DLD1 (cell line): ENCODE measurements around the gene ZNF33B.
"Not testable (repeated sequence)": the region's sequence is repeated elsewhere in the genome, so short reads cannot be mapped to it uniquely, and the experiment has no call there.

Experiments used
- in situ Hi-C: cut with HindIII; loops from 2 replicates; pipeline ENCODE4 v1.10.0; 2017; ENCODE audit warnings: low sequenced_read_pairs

ZNF33B gene

DNA sequence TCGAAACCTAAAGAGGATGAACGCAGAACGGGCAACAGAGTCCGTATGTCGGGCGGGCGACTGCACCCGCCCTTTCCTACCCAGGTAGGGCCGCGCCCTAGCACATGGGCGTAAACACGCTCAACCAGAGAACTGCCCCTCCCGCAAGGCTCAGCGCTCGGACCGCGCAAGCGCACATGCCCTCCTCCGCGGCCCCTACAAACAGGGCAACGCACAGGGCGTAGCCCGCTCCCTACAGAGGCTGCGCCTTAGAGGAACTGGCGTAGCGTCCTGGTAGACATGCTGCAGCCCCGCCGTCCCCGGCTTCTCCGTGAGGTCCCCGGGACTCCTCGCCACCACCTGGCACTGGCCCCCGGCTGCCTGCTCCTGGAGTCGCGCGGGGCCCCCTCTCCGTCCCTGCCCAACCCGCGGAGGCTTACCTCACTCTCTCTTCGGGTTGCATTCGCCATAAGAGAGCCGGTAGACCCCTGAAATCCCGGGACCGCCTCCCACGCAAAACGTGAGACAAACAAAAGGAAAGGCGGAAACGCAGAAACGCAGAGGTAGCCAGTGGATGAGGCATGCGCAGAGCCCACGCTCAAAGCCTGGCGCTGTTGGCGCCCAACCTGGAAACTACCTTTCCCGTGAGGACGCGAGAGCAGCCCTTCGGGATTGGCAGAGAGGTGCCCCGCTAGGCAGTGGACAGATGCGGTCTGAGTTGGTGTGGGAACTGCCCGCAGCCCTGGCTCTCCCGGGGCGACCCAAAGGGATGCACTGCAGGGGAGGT, at the start of gene ZNF33B:
TSS of gene ZNF33B (minus strand) at position 516 of the 766 bp plus-strand sequence. CDS start 1,642 bp downstream, outside the sequence.
- in situ Hi-C loops, result no loop called here

GRCh38 chr10:42684517-42684916, 46.1 kb upstream of the ZNF33B start:
- in situ Hi-C loops, result no loop called here

DNA sequence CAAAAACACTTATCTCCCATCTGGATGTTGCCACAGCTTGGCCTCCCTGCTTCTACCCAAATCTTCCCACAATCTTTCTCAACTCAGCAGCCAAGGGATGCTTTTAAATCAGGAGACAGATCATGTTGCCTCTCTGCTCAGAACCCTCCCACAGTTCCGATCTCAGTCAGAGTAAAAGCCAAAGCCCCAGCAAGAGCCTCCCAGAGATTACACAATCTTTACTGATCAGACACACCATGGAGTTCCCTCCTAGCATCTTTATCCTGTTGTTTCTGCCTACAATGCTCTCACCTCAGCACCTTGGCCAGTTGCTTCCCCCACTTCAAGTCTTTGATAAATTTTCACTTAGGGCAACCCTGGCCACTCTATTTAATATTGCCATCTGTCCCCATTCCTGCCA, 41.9 kb upstream of the ZNF33B start:
- in situ Hi-C loops, result no loop called here

DNA sequence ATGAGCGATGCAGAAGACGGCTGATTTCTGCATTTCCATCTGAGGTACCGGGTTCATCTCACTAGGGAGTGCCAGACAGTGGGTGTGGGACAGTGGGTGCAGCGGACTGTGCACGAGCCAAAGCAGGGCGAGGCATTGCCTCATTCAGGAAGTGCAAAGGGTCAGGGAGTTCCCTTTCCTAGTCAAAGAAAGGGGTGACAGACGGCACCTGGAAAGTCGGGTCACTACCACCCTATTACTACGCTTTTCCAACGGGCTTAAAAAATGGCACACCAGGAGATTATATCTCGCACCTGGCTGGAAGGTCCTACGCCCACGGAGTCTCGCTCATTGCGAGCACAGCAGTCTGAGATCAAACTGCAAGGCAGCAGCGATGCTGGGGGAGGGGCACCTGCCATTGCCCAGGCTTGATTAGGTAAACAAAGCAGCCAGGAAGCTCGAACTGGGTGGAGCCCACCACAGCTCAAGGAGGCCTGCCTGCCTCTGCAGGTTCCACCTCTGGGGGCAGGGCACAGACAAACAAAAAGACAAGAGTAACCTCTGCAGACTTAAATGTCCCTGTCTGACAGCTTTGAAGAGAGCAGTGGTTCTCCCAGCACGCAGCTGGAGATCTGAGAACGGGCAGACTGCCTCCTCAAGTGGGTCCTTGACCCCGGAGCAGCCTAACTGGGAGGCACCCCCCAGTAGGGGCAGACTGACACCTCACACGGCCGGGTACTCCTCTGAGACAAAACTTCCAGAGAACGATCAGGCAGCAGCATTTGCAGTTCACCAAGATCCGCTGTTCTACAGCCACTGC, 27.0 kb upstream of the ZNF33B start:
- in situ Hi-C loops, result not testable (repeated sequence)

- in situ Hi-C loops, result no loop called here
Measured at GRCh38 chr10:42654419-42654818, 16.0 kb upstream of the ZNF33B start.

- in situ Hi-C loops, result no loop called here
Measured at GRCh38 chr10:42652858-42653257, 14.5 kb upstream of the ZNF33B start.

- in situ Hi-C loops, result no loop called here
Measured at GRCh38 chr10:42650374-42650773, 12.0 kb upstream of the ZNF33B start.

- in situ Hi-C loops, result no loop called here
Measured at GRCh38 chr10:42648512-42648911, 10.1 kb upstream of the ZNF33B start.

GRCh38 chr10:42646687-42647640, 8.6 kb upstream of the ZNF33B start:
- in situ Hi-C loops, result no loop called here

- in situ Hi-C loops, result no loop called here
Measured at GRCh38 chr10:42646214-42646613, 7.8 kb upstream of the ZNF33B start.

DNA sequence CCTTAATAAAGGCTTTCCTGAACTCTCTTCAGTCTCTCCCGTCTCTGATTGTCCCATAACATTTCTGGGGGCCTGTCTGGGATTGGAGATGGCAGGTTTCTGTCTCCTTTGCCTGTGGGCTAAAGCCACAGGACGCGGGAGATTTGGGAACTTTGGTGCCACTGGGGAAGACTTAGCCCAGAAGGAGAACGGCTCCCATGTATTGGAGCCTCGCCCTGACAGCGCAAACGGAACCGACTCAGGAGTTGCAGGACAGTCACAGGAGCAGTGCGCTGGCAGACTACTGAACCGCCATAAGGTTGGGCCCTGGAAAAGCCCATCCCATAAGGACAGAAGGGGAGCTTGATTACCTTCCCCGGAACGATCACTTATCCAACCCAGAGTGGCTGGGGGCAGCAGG, 7.1 kb upstream of the ZNF33B start:
- in situ Hi-C loops, result no loop called here

- in situ Hi-C loops, result no loop called here
Measured at GRCh38 chr10:42645103-42645502, 6.7 kb upstream of the ZNF33B start.

DNA sequence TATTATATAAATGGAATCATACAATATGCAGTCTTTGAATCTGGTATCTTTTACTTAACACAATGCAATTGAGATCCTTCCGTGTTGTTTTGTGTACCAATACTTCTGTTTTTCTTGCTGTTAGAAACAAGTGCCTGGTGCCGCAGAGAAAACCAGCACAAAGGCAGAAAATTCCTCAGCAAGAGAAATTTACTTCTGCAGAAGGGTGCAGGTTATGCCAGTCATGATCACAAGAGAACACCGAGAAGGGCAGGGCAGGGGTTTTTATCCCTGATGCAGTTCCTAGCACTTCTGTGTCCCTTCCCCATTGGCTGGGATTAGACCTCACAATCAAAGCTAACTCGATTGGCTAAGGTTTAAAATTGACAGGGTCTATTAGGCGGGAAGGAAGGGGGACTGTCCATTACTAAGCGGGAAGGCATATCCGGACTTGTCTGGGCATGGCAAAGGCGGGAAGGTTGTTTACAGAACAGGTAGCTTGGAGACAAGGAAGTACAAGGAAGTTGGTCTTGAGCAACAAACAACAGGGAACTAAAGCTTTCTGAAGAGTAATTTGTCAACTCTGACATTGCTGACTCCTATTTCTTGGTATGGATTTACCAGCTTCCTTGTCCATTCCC, 2.4 kb upstream of the ZNF33B start:
- in situ Hi-C loops, result no loop called here

DNA sequence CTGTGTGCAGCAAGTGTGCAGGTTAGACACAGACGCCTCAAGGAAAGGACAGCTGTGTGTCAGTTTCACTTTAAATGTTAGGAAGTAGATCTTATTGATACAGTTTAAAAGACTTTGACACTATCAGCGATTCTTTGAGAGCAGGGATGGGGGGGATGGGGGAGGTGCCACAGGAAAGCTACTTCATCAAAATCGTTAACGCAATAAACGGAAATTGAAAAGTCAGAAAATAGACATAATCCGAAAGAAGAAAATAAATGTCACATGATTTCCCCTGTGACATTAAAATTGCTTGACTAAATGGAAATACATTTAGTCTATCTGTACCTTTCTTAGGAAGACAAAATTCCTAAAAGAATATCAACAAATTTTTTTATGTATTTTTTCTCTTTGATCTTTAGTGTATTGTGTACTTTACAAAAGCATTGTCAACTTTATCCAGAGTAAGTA, 476 bp upstream of the ZNF33B start:
- in situ Hi-C loops, result no loop called here

GRCh38 chr10:42637648-42638054, 719 bp downstream of the ZNF33B start:
- in situ Hi-C loops, result no loop called here

GRCh38 chr10:42637142-42637541, 1.2 kb downstream of the ZNF33B start:
- in situ Hi-C loops, result no loop called here

GRCh38 chr10:42635098-42635497, 3.3 kb downstream of the ZNF33B start:
- in situ Hi-C loops, result no loop called here

DNA sequence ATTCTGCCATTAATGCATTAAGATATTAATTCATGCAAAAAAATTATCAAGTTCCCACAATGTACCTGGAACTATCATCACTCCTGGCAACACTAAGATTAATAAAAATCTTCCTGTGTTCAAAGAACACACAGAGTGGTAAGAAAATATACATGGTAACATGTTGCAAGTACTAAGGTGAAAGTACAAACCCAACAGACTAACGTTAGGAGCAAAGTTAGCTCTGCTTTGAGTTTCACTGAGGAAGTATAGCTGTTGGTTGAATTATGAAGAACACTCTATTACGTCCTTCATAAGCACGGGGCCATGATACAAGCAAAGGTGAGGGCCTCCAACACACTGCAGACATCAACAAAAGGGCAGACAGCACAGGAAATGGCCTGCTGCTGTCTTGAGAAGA, 5.8 kb downstream of the ZNF33B start:
- in situ Hi-C loops, result no loop called here

DNA sequence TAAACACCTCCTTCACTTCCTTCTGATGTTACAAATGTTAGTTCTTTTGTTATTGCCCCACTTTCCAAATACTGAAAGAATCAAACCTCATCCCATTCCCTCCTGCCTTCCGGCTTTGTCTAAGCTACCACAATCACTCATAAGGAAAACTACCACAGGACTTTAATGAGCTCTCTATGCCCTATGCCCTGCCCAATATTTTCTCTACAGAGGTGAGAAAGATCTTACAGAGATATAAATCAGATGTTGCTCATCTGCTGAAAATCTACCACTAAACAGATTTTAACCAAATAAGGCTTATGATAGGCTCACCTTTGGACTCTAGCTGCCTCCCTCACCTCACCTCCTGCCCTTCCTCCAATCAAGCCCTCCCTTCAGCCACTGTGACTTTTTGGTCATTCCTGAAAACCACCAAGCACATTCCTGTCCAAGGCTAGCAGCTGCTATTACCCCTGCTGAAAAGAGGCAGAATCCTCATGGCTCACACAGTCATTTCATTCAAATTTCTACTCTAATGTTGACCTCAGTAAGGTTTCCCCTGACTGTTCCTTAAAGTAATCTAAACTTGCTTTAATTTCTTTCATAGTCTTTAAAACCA, 7.7 kb downstream of the ZNF33B start:
- in situ Hi-C loops, result no loop called here

- in situ Hi-C loops, result no loop called here
Measured at GRCh38 chr10:42623929-42624328, 14.4 kb downstream of the ZNF33B start.
